ENCODE data around the gene MAGI1. TPM values are rescaled to one million over a fixed set of nuclear protein-coding genes. Genes with fewer than 3 reads are reported as not detected.

MAGI1 gene
- total RNA-seq, 1 donor from 2014 or later, result 0.48 TPM

GRCh38 chr3:65381496-65382010 is 657.2 kb downstream of the MAGI1 start:
- intact Hi-C loops (cut with micrococcal nuclease), result no loop called here

- intact Hi-C loops (cut with micrococcal nuclease), result no loop called here
These were observed 659.5 kb downstream of the MAGI1 start for GRCh38 chr3:65379223-65379622.

DNA sequence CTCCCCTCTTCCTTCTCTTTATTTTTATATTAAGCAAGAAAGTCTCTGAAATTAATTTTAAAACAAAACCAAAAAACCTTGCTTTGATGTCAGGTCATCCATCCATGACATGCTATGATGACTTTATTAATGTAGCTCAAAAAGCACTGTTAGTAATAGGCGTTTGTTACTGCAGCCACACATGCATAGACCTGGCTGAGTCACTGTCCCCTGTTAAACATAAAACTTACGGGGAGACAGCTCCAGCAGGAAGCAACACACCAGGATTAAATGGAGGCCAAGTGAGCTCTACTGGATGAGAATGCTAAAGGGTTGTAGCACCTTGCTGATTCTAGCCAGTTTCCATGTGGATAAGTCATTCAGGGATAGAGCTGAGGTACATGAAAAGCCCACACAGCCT is 661.1 kb downstream of the MAGI1 start:
- intact Hi-C loops (cut with micrococcal nuclease), result no loop called here

DNA sequence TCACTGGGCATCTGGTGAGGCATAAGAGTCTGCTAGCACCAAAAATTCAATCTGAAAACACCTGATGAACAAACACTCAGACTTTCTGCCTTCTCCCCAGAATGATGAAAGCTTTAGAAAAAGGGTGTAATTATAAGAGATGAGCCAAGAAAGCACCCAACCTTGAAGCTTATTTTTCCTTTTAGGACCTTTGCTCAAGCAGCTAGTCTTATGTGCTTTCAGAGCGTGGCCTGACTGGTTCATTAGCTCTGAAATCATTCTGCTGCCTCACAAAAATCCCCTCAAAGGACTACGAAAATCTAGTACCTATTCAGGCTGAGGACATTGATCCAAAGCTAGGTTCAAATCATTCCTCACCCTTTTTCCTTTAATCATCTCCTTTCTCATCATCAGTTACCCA is 662.3 kb downstream of the MAGI1 start:
- intact Hi-C loops (cut with micrococcal nuclease), result no loop called here

GRCh38 chr3:65371053-65371452 is 667.7 kb downstream of the MAGI1 start:
- intact Hi-C loops (cut with micrococcal nuclease), result no loop called here

GRCh38 chr3:65368866-65369265 is 669.9 kb downstream of the MAGI1 start:
- intact Hi-C loops (cut with micrococcal nuclease), result no loop called here

- intact Hi-C loops (cut with micrococcal nuclease), result no loop called here
These were observed 676.0 kb downstream of the MAGI1 start for GRCh38 chr3:65362688-65363087.

DNA sequence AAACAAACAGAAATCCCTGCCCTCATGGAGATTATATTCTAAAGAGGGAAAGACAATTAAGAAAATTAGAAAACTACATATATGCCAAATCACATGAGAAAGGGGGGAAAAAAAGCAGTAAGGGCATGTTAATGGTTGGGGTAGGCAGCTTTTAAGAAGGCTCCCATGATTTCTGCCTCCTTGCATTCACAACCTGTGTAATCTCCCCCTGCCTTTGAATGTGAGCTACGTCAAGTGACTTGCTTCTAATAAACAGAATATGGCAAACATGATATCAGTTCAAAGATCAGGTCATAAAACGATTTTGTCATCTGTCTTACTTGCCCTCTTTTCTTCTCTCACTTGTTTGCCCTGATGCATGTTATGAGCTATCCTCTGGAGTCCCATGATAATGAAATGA is 677.3 kb downstream of the MAGI1 start:
- intact Hi-C loops (cut with micrococcal nuclease), result no loop called here

GRCh38 chr3:65356331-65357248 is 682.1 kb downstream of the MAGI1 start:
- intact Hi-C loops (cut with micrococcal nuclease), result no loop called here

GRCh38 chr3:65354880-65355279 is 683.8 kb downstream of the MAGI1 start:
- intact Hi-C loops (cut with micrococcal nuclease), result no loop called here

GRCh38 chr3:65352951-65353350 is 685.8 kb downstream of the MAGI1 start:
- intact Hi-C loops (cut with micrococcal nuclease), result no loop called here

DNA sequence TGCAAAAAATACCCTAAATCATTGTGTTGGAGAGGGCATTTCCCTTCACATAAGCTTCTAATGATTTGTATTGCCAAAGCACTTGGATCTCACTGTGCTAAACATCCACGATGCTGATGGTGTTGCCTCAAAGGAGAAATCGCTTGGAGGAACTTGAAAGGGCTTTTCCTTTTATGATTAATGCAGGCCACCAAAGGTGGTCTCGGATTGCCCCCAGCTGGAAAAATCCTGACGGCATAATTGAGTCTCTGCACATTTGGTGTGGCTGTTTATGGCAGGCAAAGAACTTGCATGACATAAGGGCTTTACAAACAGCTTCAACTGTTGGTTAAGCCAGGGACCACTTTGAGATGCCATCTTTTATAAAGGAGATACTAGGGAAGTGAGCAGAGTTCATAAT is 687.0 kb downstream of the MAGI1 start:
- intact Hi-C loops (cut with micrococcal nuclease), result no loop called here

GRCh38 chr3:65350801-65351476 is 687.8 kb downstream of the MAGI1 start:
- intact Hi-C loops (cut with micrococcal nuclease), result no loop called here

GRCh38 chr3:65348398-65348995 is 690.2 kb downstream of the MAGI1 start:
- intact Hi-C loops (cut with micrococcal nuclease), result no loop called here

DNA sequence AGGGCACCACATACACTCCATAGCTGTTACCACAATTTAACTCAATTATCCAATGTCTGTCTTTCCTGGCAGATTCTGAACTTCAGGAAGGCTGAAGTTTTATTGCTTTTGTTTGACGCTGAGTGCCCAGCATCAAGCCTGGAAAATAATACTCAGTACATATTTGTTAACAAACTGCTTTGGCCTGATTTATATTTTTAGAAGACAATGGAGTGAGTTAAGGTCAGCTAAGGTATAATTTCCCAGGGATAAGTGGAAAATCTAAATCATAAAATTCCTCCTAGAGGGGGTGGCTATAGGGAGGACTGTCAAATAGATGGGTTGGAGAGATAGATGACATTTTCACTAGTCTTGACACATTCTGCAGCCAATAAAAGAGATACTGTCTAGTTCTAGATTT is 691.6 kb downstream of the MAGI1 start:
- intact Hi-C loops (cut with micrococcal nuclease), result no loop called here

GRCh38 chr3:65344846-65345245 is 693.9 kb downstream of the MAGI1 start:
- intact Hi-C loops (cut with micrococcal nuclease), result no loop called here

- intact Hi-C loops (cut with micrococcal nuclease), result no loop called here
These were observed 694.3 kb downstream of the MAGI1 start for GRCh38 chr3:65344444-65344843.

DNA sequence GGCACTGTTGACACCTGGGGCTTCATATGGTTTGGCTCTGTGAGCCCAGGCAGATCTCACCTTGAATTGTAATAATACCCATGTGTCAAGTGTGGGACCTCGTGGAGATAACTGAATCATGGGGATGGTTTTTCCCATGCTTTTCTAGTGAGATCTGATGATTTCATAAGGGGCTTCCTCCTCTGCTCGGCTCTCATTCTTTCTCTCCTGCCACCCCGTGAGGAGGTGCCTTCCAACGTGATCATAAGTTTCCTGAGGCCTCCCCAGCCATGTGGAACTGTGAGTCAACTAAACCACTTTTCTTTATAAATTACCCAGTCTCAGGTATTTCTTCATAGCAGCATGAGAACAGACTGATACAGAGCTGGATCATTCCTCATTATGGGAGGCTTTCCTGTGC is 695.0 kb downstream of the MAGI1 start:
- intact Hi-C loops (cut with micrococcal nuclease), result no loop called here

- intact Hi-C loops (cut with micrococcal nuclease), result no loop called here
These were observed 695.7 kb downstream of the MAGI1 start for GRCh38 chr3:65343026-65343425.

- intact Hi-C loops (cut with micrococcal nuclease), result no loop called here
These were observed 696.5 kb downstream of the MAGI1 start for GRCh38 chr3:65342084-65342683.

- intact Hi-C loops (cut with micrococcal nuclease), result no loop called here
These were observed 699.5 kb downstream of the MAGI1 start for GRCh38 chr3:65339192-65339740.

Data from T-helper 2 cell treated with Interferon-gamma antibody and Interleukin-4, amounts not matched to agents 100 ng/mL and 5 ng/mL, for 36 hours (primary cell).